GM18867 (cell line): ENCODE measurements around the gene PLEKHG2.
A peak's percentile ranks its signal among the peaks of the same experiment; 100 is the strongest.
"Not testable (repeated sequence)": the region's sequence is repeated elsewhere in the genome, so short reads cannot be mapped to it uniquely, and the experiment has no call there.

Experiments used
- ATAC-seq: cut with Tn5 transposase; IDR thresholded peaks from one replicate; pipeline ENCODE4 v1.9.1; 2021; ENCODE audit warnings: mild to moderate bottlenecking, moderate library complexity; ENCODE audit not compliant: unreplicated experiment

The PLEKHG2 gene

GRCh38 chr19:39445196-39446111, 33.0 kb downstream of the PLEKHG2 start, which contains the start of gene SUPT5H:
Gene SUPT5H (plus strand): TSS chr19:39445582. CDS start chr19:39445891, 309 bp downstream.
- peak; percentile 87 for ATAC-seq

DNA sequence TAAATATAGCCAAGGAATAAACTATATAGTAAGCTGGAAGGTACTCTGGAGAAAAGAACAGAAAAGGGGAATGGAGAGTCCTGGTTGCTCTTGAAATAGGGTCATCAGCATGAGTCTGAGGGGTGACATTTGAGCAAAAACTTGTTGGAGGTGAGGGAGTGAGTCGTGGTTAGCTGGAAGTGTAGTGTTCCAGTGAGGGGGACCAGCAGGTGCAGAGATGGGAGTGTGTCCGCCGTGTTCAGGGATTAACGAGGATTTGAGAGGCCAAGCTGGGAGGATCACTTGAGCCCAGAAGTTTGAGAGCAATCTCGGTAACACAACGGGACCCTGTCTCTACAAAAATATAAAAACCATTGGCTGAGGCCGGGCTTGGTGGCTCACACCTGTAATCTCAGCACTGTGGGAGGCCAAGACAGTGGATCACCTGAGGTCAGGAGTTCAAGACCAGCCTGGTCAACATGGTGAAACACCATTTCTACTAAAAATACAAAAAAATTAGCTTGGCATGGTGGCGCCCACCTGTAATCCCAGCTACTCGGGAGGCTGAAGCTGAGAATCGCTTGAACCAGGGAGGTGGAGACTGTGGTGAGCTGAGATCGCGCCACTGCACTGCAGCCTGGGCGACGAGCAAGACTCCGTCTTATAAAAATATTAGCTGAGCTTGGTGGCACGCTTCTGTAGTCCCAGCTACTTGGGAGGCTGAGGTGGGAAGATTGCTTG, 34.1 kb downstream of the PLEKHG2 start:
- ATAC-seq = no peak

DNA sequence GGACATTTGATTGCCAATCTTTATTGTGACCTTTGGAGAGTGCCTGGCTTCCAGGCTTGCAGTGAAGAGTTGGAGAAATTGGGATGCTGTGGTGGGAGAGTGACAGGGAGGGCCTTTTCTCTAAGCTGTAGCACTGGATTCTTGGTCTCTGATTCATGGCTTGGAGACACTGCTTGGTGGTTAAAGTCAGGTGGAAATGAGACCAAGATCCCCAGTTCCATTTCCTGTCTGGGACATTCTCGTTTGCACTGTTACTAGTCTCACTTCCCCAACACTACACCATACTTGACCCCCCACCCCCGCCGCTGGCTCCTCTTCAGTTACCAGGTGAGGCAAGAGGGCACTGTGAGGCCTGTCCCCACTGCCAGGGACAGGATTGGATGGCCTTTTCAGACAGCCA, 35.8 kb downstream of the PLEKHG2 start:
- no peak for ATAC-seq

DNA sequence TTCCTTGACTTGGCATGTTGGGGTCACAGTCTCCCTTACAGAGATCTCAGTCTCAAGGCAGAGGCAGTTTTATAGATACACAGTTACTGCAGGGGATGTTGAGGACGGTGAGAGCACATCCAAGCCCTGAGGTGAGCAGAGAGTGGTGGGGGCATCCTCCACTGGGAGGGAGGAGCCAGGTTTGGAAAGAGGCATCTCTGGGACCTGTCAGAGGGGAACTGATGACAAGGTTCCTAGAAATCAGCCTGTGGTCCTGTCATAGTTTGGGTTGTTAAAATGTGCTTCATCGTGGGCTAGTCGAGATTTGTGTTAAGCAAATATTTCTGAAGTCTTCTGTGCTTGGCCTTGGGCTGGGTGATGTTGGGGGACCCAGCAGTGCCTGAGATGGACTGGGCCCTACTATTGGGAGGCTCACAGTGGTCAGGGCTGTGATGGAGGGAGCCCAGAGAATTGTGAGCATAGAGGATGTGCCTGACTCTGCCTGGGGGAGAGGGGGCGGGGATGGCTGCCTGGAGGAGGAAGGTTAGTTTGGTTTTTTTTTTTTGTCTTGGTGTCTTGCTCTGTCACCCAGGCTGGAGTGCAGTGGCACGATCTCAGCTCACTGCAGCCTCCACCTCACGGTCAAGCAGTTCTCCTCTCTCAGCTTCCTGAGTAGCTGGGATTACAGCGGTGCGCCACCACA, 36.8 kb downstream of the PLEKHG2 start:
- no peak for ATAC-seq

DNA sequence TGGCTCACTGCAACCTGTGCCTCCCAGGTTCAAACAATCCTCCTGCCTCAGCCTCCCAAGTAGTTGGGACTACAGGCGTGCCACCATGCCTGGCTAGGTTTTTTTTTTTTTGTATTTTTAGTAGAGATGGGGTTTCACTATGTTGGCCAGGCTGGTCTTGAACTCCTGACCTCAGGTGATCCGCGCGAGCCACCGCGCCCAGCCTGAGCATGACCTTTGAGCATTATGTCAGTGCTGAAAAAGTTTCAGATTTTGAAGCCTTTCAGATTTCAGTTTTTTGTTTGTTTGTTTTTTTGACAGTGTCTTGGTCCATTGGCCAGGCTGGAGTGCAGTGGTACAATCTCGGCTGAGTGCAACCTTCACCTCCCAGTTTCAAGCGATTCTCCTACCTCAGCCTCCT, 38.8 kb downstream of the PLEKHG2 start:
- not testable (repeated sequence) for ATAC-seq

- ATAC-seq = no peak
Measured at GRCh38 chr19:39463403-39463802, 50.9 kb downstream of the PLEKHG2 start.

DNA sequence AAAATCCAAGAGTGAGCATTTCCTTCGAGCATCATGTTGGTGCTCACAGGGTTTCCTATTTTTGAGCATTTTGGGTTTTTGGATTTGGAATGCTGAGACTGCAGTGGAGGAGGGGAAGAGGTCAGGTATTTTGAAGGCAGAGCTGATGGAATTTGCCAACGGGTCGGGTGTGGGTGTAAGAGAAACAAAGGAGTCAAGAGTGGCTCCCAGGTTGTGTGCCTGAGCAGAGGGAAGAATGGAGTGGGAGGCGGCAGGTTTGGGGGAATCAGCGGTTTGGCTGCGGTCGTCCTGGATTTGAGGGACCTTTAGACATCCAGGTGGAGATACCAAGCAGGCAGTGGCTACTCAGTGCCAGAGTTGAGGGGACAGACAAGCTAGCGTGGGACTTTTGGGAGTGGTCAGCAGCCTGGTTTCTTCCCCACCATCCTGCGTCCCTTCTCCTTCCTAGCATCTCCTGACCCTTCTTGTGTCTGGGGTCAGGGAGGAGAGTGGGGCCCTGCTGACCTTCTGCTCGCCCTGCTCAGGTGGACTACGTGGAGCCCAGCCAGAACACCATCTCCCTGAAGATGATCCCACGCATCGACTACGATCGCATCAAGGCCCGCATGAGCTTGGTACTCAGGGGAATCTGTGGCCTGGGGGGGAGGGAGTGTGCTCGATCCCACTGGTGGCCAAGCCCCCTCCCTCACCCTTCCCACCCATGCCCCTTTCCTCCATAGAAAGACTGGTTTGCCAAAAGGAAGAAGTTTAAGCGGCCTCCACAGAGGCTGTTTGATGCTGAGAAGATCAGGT, 53.7 kb downstream of the PLEKHG2 start:
- ATAC-seq = no peak

DNA sequence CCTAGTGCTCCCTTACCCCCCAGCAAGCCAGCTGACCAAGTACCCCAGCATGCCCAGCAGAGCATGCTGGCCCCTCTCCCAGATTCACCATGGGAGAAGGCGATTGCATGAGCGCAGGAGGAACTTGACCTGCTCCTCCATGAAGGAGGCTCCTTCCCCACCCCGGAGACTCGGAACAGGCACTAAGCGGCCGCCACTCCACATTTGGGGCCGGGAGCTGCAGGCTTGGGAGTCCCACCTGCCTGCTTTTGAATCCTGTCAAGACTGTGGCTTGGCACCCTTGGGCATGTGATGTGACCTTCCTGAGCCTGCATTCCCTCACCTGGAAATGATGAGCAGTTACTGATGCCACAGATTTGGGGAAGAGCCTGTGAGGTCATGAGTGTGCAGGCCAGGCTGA, 55.5 kb downstream of the PLEKHG2 start:
- ATAC-seq = no peak

DNA sequence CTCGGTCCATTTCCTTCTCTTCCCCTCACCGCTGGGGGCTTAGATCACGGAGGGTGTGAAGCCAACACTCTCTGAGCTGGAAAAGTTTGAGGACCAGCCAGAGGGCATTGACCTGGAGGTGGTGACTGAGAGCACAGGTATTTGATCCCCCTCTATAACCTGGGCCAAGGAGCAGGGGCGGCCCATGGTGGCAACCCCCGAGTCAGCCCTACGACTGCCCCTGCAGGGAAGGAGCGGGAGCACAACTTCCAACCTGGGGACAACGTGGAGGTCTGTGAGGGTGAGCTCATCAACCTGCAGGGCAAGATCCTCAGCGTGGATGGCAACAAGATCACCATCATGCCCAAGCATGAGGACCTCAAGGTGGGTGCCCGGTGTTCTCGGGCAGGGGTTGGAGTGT, 56.6 kb downstream of the PLEKHG2 start:
- ATAC-seq = no peak

DNA sequence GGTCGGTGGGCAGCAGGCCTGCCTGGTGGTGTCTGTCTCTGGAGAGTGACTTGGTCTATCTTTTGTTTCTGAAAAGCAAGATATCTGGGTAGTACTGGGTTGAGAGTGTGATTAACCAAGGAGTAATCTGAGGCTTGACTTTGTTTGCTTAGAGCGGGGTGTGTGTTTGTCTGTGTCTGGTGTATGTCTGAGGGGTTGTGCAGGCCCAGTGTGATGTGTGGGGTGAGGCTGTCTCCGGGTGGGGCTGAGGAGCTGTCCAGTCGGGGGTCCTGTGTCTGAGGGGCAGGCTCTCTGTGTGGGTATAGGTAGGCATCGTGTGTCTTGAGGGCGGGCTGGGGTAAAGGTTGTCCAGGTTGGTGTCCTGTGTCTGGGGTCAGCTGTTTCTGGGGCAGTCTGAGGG, 57.1 kb downstream of the PLEKHG2 start:
- ATAC-seq = no peak

GRCh38 chr19:39470724-39471339, 58.4 kb downstream of the PLEKHG2 start:
- ATAC-seq = no peak

DNA sequence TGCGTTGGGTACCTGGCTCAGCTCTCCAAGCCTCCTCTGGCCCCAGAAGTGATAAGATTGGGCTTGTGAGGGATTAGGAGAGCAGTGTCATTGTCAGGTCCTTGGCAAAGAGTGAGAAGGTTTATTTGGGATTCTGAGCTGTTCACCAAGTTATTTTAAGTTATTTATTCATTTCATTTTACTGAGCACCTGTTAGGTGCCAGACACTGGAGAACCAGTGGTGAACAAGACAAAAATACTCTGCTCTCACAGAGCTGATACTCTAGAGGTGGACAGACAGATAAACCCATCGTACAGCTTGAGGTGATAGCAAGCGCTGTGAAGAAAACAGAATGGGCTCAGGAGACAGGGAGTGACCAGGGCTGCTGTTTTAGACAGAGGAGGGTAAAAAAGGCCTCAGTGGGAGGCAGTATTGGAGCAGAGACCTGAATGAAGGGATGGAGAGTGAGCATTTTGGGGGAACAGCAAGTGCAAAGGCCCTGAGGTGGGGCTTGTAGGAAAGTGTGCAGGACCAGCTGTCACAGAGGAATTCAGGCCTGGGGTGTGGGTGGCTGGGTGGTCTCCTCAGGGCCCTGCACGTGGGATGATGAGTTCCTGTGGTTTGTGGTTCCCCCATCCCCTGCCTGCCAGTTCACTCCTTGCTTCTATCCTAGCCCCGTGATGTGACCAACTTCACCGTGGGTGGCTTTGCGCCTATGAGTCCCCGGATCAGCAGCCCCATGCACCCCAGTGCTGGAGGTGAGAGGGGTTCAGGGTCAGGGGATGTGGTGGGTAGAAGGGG, 59.5 kb downstream of the PLEKHG2 start:
- no peak for ATAC-seq

DNA sequence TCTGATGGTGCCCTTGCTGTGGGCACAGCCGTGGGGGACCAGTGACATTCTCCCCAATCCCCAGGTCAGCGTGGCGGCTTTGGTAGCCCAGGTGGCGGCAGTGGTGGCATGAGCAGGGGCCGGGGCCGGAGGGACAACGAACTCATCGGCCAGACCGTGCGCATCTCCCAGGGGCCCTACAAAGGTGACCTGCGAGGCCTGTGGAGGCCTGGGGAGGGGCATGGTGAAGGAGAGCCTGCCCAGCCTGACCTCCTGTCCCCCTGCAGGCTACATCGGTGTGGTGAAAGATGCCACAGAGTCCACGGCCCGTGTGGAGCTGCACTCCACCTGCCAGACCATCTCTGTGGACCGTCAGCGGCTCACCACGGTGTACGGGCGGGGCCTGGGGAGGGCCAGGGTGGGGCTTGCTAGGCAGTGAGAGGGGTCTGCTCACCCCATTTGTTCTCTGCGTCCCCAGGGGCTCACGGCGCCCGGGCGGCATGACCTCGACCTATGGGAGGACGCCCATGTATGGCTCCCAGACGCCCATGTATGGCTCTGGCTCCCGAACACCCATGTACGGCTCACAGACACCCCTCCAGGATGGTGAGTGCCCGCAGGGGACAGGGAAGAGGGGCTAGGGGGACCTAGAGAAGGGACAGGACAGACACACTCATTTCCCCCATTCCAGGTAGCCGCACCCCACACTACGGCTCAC, 60.4 kb downstream of the PLEKHG2 start:
- no peak for ATAC-seq

- no peak for ATAC-seq
Measured at GRCh38 chr19:39473443-39473960, 61.0 kb downstream of the PLEKHG2 start.

DNA sequence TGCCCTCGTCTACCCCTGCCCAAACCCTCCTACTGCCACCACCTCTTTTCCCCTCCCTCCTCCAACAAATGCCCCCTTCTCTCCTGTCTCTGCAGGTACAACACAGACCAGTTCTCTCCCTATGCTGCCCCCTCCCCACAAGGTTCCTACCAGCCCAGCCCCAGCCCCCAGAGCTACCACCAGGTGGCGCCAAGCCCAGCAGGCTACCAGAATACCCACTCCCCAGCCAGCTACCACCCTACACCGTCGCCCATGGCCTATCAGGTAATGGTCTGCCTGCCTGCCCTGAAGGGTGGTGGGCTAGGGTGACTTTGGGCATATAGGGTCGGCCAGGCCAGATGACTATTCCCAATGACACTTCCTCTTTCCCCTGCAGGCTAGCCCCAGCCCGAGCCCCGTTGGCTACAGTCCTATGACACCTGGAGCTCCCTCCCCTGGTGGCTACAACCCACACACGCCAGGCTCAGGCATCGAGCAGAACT, 61.7 kb downstream of the PLEKHG2 start:
- ATAC-seq = no peak

DNA sequence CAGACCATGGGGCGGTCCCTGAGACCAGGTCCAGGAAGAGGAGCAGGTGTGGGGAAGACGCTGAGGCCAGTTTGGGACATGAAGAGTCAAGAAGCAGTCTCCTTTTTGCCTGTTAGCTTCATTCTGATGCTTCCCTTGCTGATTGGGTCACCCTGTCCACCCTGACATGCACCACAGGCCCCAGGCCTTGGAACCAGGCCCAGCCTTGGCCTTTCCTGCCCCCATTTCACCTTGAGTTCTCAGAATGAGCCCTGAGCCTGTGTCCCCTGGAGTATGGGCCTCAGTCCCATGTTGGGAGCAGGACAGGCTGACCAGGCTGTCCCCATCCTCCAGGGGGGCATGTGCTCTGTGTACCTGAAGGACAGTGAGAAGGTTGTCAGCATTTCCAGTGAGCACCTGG, 63.3 kb downstream of the PLEKHG2 start:
- ATAC-seq = no peak
